K562 (cell line): ENCODE data around the gene AGPAT1. TPM values are rescaled to one million over a fixed set of nuclear protein-coding genes. Genes with fewer than 3 reads are reported as not detected.

Source experiments
- ATF2 ChIP-seq: sonication (generic); formaldehyde crosslinking; IDR thresholded peaks from 2 replicates; pipeline ENCODE4 v1.8.1; 2022; ENCODE audit warnings: missing genetic modification reagents
- CREB5 ChIP-seq: fragments of 250-450 bp; sonication (Bioruptor Pico); IDR thresholded peaks from 2 replicates; pipeline ENCODE4 v1.5.0; 2020; ENCODE audit warnings: mild to moderate bottlenecking
- CXXC5 ChIP-seq: fragments of 250-450 bp; sonication (Bioruptor Pico); IDR thresholded peaks from 2 replicates; pipeline ENCODE4 v1.8.0; 2022; ENCODE audit warnings: inconsistent platforms, mild to moderate bottlenecking, moderate library complexity
- HDAC8 ChIP-seq: fragments of 450-650 bp; IDR thresholded peaks from 2 replicates; pipeline ENCODE4 v1.6.1; 2016; ENCODE audit warnings: mild to moderate bottlenecking, missing genetic modification characterization, moderate library complexity, missing compliant biosample characterization
- HSF4 ChIP-seq: fragments of 250-450 bp; sonication (Bioruptor Pico); IDR thresholded peaks from 2 replicates; pipeline ENCODE4 v2.1.2; 2022; ENCODE audit warnings: mild to moderate bottlenecking, moderate library complexity, borderline replicate concordance
- PTRF ChIP-seq: fragments of 450-650 bp; IDR thresholded peaks from 2 replicates; pipeline ENCODE4 v1.6.1; 2016; ENCODE audit warnings: mild to moderate bottlenecking, missing genetic modification characterization, missing compliant biosample characterization
- SMARCA5 ChIP-seq: fragments of 450-650 bp; IDR thresholded peaks from 2 replicates; pipeline ENCODE4 v1.6.1; 2016
- TAF9B ChIP-seq: fragments of 450-650 bp; IDR thresholded peaks from 2 replicates; pipeline ENCODE4 v1.6.1; 2018; ENCODE audit warnings: mild to moderate bottlenecking; ENCODE audit not compliant: partially characterized antibody
- ZNF41 ChIP-seq: fragments of 250-450 bp; sonication (Bioruptor Pico); conservative IDR thresholded peaks from 2 replicates; pipeline ENCODE4 v1.4.0; 2020; ENCODE audit warnings: mild to moderate bottlenecking
- ZNF589 ChIP-seq: fragments of 200-800 bp; sonication (Bioruptor generic); IDR thresholded peaks from 2 replicates; pipeline ENCODE4 v1.6.1; 2016; ENCODE audit warnings: low read depth, missing genetic modification characterization, missing compliant biosample characterization
- polyA plus RNA-seq, 8 experiments: library from polyadenylated mRNA; depleted of rRNA in 4 of 8; stranded (reverse) in 5 of 8; unstranded in 3 of 8; fragments of >200 nt; fragmentation: Nextera tagmentation in 2 of 8; fragmentation: Illumina TruSeq in 1 of 8; extraction: Ambion mirVana in 2 of 8; extraction: Trizol in 1 of 8; gene quantifications; 2 replicates each; pipeline versions ENCODE4 v1.2.1 to v1.2.3, GENCODE V29; 2011 to 2014; ENCODE audit warnings: inconsistent platforms in 1 of 8, missing spikeins in 1 of 8
- total RNA-seq, 7 experiments: library from RNA; depleted of rRNA in 6 of 7; stranded (reverse); fragments of >200 nt in 6 of 7; fragmentation: Illumina TruSeq in 2 of 7; extraction: Trizol in 2 of 7; gene quantifications; 2 replicates each; pipeline versions ENCODE4 v1.2.1 to v1.2.3, GENCODE V29; 2011 to 2021; ENCODE audit warnings: low replicate concordance in 1 of 7
- TF ChIP-seq, protein P1 (sequence below), 2 experiments: fragments of 450-650 bp; IDR thresholded peaks; 2 replicates each; pipeline ENCODE4 v1.6.1; 2016
- TF ChIP-seq, protein P2 (sequence below): fragments of 200-600 bp; sonication (generic); IDR thresholded peaks from one replicate; pipeline ENCODE4 v1.6.1; 2012; ENCODE audit warnings: mild to moderate bottlenecking, low read depth, low read length, inconsistent platforms

AGPAT1 gene
- total and polyA plus RNA-seq, 9 of the 15 experiments (the other 6 are each of a cell fraction or from before 2014, with no cell fraction given) = 37.9 to 176 (median 69.4) TPM

- TF ChIP-seq, protein P1, sequence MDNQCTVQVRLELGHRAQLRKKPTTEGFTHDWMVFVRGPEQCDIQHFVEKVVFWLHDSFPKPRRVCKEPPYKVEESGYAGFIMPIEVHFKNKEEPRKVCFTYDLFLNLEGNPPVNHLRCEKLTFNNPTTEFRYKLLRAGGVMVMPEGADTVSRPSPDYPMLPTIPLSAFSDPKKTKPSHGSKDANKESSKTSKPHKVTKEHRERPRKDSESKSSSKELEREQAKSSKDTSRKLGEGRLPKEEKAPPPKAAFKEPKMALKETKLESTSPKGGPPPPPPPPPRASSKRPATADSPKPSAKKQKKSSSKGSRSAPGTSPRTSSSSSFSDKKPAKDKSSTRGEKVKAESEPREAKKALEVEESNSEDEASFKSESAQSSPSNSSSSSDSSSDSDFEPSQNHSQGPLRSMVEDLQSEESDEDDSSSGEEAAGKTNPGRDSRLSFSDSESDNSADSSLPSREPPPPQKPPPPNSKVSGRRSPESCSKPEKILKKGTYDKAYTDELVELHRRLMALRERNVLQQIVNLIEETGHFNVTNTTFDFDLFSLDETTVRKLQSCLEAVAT (IDR thresholded peaks at IDR 0.05) = no peak
- TF ChIP-seq CXXC5 (CRISPR knock-in tag) (peak; percentile 73), ATF2 (CRISPR knock-in tag) (no peak), PTRF (tag) (no peak), CREB5 (CRISPR knock-in tag) (peak; percentile 74; the same call in 1 of the 2 replicates), HDAC8 (tag) (peak; percentile 66; the same call in 1 of the 2 replicates), ZNF589 (CRISPR knock-in tag) (peak; percentile 70; the same call in 1 of the 2 replicates), TAF9B (no peak), ZNF41 (0 out of 2 replicates have a peak, but pooled peaks have one; percentile 44), HSF4 (CRISPR knock-in tag) (peak; percentile 16; the same call in 1 of the 2 replicates), SMARCA5 (no peak)
- TF ChIP-seq, protein P2, sequence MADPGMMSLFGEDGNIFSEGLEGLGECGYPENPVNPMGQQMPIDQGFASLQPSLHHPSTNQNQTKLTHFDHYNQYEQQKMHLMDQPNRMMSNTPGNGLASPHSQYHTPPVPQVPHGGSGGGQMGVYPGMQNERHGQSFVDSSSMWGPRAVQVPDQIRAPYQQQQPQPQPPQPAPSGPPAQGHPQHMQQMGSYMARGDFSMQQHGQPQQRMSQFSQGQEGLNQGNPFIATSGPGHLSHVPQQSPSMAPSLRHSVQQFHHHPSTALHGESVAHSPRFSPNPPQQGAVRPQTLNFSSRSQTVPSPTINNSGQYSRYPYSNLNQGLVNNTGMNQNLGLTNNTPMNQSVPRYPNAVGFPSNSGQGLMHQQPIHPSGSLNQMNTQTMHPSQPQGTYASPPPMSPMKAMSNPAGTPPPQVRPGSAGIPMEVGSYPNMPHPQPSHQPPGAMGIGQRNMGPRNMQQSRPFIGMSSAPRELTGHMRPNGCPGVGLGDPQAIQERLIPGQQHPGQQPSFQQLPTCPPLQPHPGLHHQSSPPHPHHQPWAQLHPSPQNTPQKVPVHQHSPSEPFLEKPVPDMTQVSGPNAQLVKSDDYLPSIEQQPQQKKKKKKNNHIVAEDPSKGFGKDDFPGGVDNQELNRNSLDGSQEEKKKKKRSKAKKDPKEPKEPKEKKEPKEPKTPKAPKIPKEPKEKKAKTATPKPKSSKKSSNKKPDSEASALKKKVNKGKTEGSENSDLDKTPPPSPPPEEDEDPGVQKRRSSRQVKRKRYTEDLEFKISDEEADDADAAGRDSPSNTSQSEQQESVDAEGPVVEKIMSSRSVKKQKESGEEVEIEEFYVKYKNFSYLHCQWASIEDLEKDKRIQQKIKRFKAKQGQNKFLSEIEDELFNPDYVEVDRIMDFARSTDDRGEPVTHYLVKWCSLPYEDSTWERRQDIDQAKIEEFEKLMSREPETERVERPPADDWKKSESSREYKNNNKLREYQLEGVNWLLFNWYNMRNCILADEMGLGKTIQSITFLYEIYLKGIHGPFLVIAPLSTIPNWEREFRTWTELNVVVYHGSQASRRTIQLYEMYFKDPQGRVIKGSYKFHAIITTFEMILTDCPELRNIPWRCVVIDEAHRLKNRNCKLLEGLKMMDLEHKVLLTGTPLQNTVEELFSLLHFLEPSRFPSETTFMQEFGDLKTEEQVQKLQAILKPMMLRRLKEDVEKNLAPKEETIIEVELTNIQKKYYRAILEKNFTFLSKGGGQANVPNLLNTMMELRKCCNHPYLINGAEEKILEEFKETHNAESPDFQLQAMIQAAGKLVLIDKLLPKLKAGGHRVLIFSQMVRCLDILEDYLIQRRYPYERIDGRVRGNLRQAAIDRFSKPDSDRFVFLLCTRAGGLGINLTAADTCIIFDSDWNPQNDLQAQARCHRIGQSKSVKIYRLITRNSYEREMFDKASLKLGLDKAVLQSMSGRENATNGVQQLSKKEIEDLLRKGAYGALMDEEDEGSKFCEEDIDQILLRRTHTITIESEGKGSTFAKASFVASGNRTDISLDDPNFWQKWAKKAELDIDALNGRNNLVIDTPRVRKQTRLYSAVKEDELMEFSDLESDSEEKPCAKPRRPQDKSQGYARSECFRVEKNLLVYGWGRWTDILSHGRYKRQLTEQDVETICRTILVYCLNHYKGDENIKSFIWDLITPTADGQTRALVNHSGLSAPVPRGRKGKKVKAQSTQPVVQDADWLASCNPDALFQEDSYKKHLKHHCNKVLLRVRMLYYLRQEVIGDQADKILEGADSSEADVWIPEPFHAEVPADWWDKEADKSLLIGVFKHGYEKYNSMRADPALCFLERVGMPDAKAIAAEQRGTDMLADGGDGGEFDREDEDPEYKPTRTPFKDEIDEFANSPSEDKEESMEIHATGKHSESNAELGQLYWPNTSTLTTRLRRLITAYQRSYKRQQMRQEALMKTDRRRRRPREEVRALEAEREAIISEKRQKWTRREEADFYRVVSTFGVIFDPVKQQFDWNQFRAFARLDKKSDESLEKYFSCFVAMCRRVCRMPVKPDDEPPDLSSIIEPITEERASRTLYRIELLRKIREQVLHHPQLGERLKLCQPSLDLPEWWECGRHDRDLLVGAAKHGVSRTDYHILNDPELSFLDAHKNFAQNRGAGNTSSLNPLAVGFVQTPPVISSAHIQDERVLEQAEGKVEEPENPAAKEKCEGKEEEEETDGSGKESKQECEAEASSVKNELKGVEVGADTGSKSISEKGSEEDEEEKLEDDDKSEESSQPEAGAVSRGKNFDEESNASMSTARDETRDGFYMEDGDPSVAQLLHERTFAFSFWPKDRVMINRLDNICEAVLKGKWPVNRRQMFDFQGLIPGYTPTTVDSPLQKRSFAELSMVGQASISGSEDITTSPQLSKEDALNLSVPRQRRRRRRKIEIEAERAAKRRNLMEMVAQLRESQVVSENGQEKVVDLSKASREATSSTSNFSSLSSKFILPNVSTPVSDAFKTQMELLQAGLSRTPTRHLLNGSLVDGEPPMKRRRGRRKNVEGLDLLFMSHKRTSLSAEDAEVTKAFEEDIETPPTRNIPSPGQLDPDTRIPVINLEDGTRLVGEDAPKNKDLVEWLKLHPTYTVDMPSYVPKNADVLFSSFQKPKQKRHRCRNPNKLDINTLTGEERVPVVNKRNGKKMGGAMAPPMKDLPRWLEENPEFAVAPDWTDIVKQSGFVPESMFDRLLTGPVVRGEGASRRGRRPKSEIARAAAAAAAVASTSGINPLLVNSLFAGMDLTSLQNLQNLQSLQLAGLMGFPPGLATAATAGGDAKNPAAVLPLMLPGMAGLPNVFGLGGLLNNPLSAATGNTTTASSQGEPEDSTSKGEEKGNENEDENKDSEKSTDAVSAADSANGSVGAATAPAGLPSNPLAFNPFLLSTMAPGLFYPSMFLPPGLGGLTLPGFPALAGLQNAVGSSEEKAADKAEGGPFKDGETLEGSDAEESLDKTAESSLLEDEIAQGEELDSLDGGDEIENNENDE = no peak
Observed at GRCh38 chr6:32184084-32184640, 8.3 kb upstream of the AGPAT1 start, which contains the start of gene AGER (continued).
